ENCODE measurements around the gene TMEM184B. TPM values are rescaled to one million over a fixed set of nuclear protein-coding genes. Genes with fewer than 3 reads are reported as not detected.

The TMEM184B gene
- total RNA-seq, 4 donors from 2014 or later, result 41.2 to 86.4 (median 48.6) TPM

GRCh38 chr22:38303974-38304373, 31.2 kb upstream of the TMEM184B start:
- DNase-seq (ENCODE audit: low spot score) (no peak), ATAC-seq (ENCODE audit: low FRiP score) (no peak)
- TF ChIP-seq, protein P1, sequence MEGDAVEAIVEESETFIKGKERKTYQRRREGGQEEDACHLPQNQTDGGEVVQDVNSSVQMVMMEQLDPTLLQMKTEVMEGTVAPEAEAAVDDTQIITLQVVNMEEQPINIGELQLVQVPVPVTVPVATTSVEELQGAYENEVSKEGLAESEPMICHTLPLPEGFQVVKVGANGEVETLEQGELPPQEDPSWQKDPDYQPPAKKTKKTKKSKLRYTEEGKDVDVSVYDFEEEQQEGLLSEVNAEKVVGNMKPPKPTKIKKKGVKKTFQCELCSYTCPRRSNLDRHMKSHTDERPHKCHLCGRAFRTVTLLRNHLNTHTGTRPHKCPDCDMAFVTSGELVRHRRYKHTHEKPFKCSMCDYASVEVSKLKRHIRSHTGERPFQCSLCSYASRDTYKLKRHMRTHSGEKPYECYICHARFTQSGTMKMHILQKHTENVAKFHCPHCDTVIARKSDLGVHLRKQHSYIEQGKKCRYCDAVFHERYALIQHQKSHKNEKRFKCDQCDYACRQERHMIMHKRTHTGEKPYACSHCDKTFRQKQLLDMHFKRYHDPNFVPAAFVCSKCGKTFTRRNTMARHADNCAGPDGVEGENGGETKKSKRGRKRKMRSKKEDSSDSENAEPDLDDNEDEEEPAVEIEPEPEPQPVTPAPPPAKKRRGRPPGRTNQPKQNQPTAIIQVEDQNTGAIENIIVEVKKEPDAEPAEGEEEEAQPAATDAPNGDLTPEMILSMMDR (IDR thresholded peaks at IDR 0.05), result no peak

DNA sequence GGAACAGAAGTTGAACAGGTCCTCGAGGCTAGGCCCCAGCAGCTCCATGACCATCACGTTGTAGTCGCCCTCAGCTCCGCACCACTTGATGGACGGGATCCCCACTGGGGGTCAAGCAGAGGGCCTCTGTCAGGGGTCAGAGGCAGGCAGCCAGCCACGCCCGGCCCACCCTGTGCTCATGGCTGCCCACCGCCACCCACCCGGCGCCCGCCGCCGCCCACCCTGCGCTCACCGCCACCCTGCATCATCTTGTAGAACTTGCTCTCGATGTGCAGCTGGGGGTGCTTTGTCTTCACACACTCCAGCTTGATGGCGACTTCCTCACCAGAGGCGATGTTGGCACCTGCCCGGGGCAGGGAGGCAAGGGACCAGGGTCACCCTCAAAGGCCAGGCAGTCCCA, 30.1 kb upstream of the TMEM184B start:
- ATAC-seq (ENCODE audit: low FRiP score) (no peak), DNase-seq (ENCODE audit: low spot score) (no peak)
- TF ChIP-seq, protein P1 (IDR thresholded peaks at IDR 0.05), result no peak

DNA sequence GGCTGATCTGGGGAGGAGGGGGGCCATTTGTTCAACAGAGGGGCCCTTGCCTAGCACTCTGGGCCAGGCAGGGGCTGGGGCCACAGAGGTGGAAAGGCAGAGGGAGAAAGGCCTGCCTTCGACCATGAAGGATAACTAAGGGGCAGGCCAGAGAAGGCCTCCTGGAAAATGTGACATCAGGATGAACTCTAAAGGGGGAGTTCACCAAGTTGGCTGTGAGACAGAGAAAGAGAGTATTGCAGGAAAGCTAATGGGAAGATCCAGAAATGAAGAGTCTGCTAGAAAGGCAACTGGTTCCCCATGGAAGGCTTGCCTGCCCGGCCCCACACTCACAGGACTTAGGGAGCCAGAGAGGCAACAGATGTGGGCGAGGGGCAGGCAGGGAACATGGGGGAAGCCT, 28.1 kb upstream of the TMEM184B start:
- ATAC-seq (ENCODE audit: low FRiP score) (no peak), DNase-seq (ENCODE audit: low spot score) (no peak)
- TF ChIP-seq, protein P1 (IDR thresholded peaks at IDR 0.05), result no peak

GRCh38 chr22:38300197-38300945, 27.6 kb upstream of the TMEM184B start:
- ATAC-seq (ENCODE audit: low FRiP score) (no peak), DNase-seq (ENCODE audit: low spot score) (no peak)
- TF ChIP-seq, protein P1 (IDR thresholded peaks at IDR 0.05), result no peak

GRCh38 chr22:38299770-38300102, 26.9 kb upstream of the TMEM184B start:
- TF ChIP-seq, protein P1 (IDR thresholded peaks at IDR 0.05), result no peak
- ATAC-seq (ENCODE audit: low FRiP score) (no peak), DNase-seq (ENCODE audit: low spot score) (no peak)

- TF ChIP-seq, protein P1 (IDR thresholded peaks at IDR 0.05), result no peak
- ATAC-seq (ENCODE audit: low FRiP score) (no peak), DNase-seq (ENCODE audit: low spot score) (no peak)
Measured at GRCh38 chr22:38298312-38299005, 25.6 kb upstream of the TMEM184B start.

- DNase-seq (ENCODE audit: low spot score), result no peak
- TF ChIP-seq, protein P1 (IDR thresholded peaks at IDR 0.05), result no peak
- no peak for ATAC-seq (ENCODE audit: low FRiP score)
Measured at GRCh38 chr22:38296372-38296771, 23.6 kb upstream of the TMEM184B start.

Data from omental fat pad (tissue), 4 donors.